Measurements from ENCODE around the gene DBNDD1.
"Not testable (repeated sequence)": the region's sequence is repeated elsewhere in the genome, so short reads cannot be mapped to it uniquely, and the experiment has no call there.

The DBNDD1 gene

GRCh38 chr16:90008708-90009145, 10.5 kb downstream of the DBNDD1 start:
- H3K9me3 ChIP-seq (ENCODE audit: insufficient read depth, low read depth, low read length) = no peaks in the 10 kb centered on the region
- no peak overlapping the region for H3K9ac ChIP-seq (ENCODE audit: low read depth, low read length)
- no peaks in the 10 kb centered on the region; the same call in 1 of the 2 replicates for H3K4me1 ChIP-seq (ENCODE audit: insufficient read depth, low read length)
- no peak overlapping the region for H3K4me3 ChIP-seq (ENCODE audit: low read length)
- no peak overlapping the region for H3K27ac ChIP-seq (ENCODE audit: low read length)
- no peaks in the 10 kb centered on the region for H3K36me3 ChIP-seq (ENCODE audit: insufficient read depth, low read depth, low read length)
- H3K27me3 ChIP-seq (ENCODE audit: insufficient read depth, low read length) = no peaks in the 10 kb centered on the region

- not testable (repeated sequence) for H3K4me1 ChIP-seq (ENCODE audit: insufficient read depth, low read length); H3K9ac ChIP-seq (ENCODE audit: low read depth, low read length); H3K27ac ChIP-seq (ENCODE audit: low read length); H3K36me3 ChIP-seq (ENCODE audit: insufficient read depth, low read depth, low read length); H3K9me3 ChIP-seq (ENCODE audit: insufficient read depth, low read depth, low read length); H3K27me3 ChIP-seq (ENCODE audit: insufficient read depth, low read length); H3K4me3 ChIP-seq (ENCODE audit: low read length)
Observed at GRCh38 chr16:90007635-90008234, 11.5 kb downstream of the DBNDD1 start.

- H3K27me3 ChIP-seq (ENCODE audit: insufficient read depth, low read length) = no peaks in the 10 kb centered on the region
- H3K9me3 ChIP-seq (ENCODE audit: insufficient read depth, low read depth, low read length) = no peaks in the 10 kb centered on the region
- H3K4me3 ChIP-seq (ENCODE audit: low read length) = no peak overlapping the region
- no peak overlapping the region for H3K27ac ChIP-seq (ENCODE audit: low read length)
- H3K36me3 ChIP-seq (ENCODE audit: insufficient read depth, low read depth, low read length) = no peaks in the 10 kb centered on the region
- H3K9ac ChIP-seq (ENCODE audit: low read depth, low read length) = no peak overlapping the region
- no peaks in the 10 kb centered on the region; the same call in 1 of the 2 replicates for H3K4me1 ChIP-seq (ENCODE audit: insufficient read depth, low read length)
Observed at GRCh38 chr16:90007015-90007414, 12.2 kb downstream of the DBNDD1 start.

GRCh38 chr16:90005956-90006663, 13.1 kb downstream of the DBNDD1 start:
- Histone ChIP-seq H3K9me3 (ENCODE audit: insufficient read depth, low read depth, low read length) (no peaks in the 10 kb centered on the region), H3K9ac (ENCODE audit: low read depth, low read length) (no peak overlapping the region), H3K4me3 (ENCODE audit: low read length) (no peak overlapping the region), H3K27ac (ENCODE audit: low read length) (no peak overlapping the region), H3K4me1 (ENCODE audit: insufficient read depth, low read length) (no peaks in the 10 kb centered on the region), H3K27me3 (ENCODE audit: insufficient read depth, low read length) (no peaks in the 10 kb centered on the region), H3K36me3 (ENCODE audit: insufficient read depth, low read depth, low read length) (no peaks in the 10 kb centered on the region)

- Histone ChIP-seq H3K36me3 (ENCODE audit: insufficient read depth, low read depth, low read length) (no peaks in the 10 kb centered on the region), H3K9me3 (ENCODE audit: insufficient read depth, low read depth, low read length) (no peaks in the 10 kb centered on the region), H3K27ac (ENCODE audit: low read length) (no peak overlapping the region), H3K9ac (ENCODE audit: low read depth, low read length) (no peak overlapping the region), H3K27me3 (ENCODE audit: insufficient read depth, low read length) (no peaks in the 10 kb centered on the region), H3K4me3 (ENCODE audit: low read length) (no peak overlapping the region), H3K4me1 (ENCODE audit: insufficient read depth, low read length) (no peaks in the 10 kb centered on the region)
Observed at GRCh38 chr16:90004577-90004976, 14.7 kb downstream of the DBNDD1 start.

GRCh38 chr16:90002759-90003158, 16.5 kb downstream of the DBNDD1 start:
- Histone ChIP-seq H3K9me3 (ENCODE audit: insufficient read depth, low read depth, low read length) (no peaks in the 10 kb centered on the region), H3K36me3 (ENCODE audit: insufficient read depth, low read depth, low read length) (0 out of 2 replicates have a peak, but pooled peaks cover 3% of the 10 kb centered on the region), H3K9ac (ENCODE audit: low read depth, low read length) (no peak overlapping the region), H3K4me3 (ENCODE audit: low read length) (no peak overlapping the region), H3K27me3 (ENCODE audit: insufficient read depth, low read length) (no peaks in the 10 kb centered on the region), H3K4me1 (ENCODE audit: insufficient read depth, low read length) (no peaks in the 10 kb centered on the region), H3K27ac (ENCODE audit: low read length) (no peak overlapping the region)

- H3K4me1 ChIP-seq (ENCODE audit: insufficient read depth, low read length) = no peaks in the 10 kb centered on the region
- H3K9ac ChIP-seq (ENCODE audit: low read depth, low read length) = no peak overlapping the region
- no peak overlapping the region for H3K4me3 ChIP-seq (ENCODE audit: low read length)
- no peaks in the 10 kb centered on the region for H3K27me3 ChIP-seq (ENCODE audit: insufficient read depth, low read length)
- H3K36me3 ChIP-seq (ENCODE audit: insufficient read depth, low read depth, low read length) = peaks cover 9% of the 10 kb centered on the region; the same call in 1 of the 2 replicates
- H3K9me3 ChIP-seq (ENCODE audit: insufficient read depth, low read depth, low read length) = no peaks in the 10 kb centered on the region
- no peak overlapping the region for H3K27ac ChIP-seq (ENCODE audit: low read length)
Observed at GRCh38 chr16:90001761-90002503, 17.3 kb downstream of the DBNDD1 start.

GRCh38 chr16:90000733-90001427, 18.4 kb downstream of the DBNDD1 start:
- Histone ChIP-seq H3K4me1 (ENCODE audit: insufficient read depth, low read length) (no peaks in the 10 kb centered on the region), H3K9ac (ENCODE audit: low read depth, low read length) (no peak overlapping the region), H3K27me3 (ENCODE audit: insufficient read depth, low read length) (no peaks in the 10 kb centered on the region), H3K9me3 (ENCODE audit: insufficient read depth, low read depth, low read length) (peaks cover 7% of the 10 kb centered on the region; the same call in 1 of the 2 replicates), H3K4me3 (ENCODE audit: low read length) (no peak overlapping the region), H3K36me3 (ENCODE audit: insufficient read depth, low read depth, low read length) (peaks cover 19% of the 10 kb centered on the region), H3K27ac (ENCODE audit: low read length) (no peak overlapping the region)

GRCh38 chr16:89999831-90000574, 19.3 kb downstream of the DBNDD1 start:
- H3K36me3 ChIP-seq (ENCODE audit: insufficient read depth, low read depth, low read length) = peaks cover 28% of the 10 kb centered on the region
- H3K9ac ChIP-seq (ENCODE audit: low read depth, low read length) = no peak overlapping the region
- no peaks in the 10 kb centered on the region for H3K4me1 ChIP-seq (ENCODE audit: insufficient read depth, low read length)
- peaks cover 15% of the 10 kb centered on the region; the same call in 1 of the 2 replicates for H3K9me3 ChIP-seq (ENCODE audit: insufficient read depth, low read depth, low read length)
- H3K4me3 ChIP-seq (ENCODE audit: low read length) = no peak overlapping the region
- no peak overlapping the region for H3K27ac ChIP-seq (ENCODE audit: low read length)
- H3K27me3 ChIP-seq (ENCODE audit: insufficient read depth, low read length) = no peaks in the 10 kb centered on the region

- Histone ChIP-seq H3K9ac (ENCODE audit: low read depth, low read length) (peak overlapping the region; percentile 63; the same call in 1 of the 2 replicates), H3K27ac (ENCODE audit: low read length) (peak overlapping the region; percentile 73), H3K36me3 (ENCODE audit: insufficient read depth, low read depth, low read length) (peaks cover 64% of the 10 kb centered on the region), H3K9me3 (ENCODE audit: insufficient read depth, low read depth, low read length) (peaks cover 24% of the 10 kb centered on the region; the same call in 1 of the 2 replicates), H3K4me3 (ENCODE audit: low read length) (no peak overlapping the region), H3K4me1 (ENCODE audit: insufficient read depth, low read length) (no peaks in the 10 kb centered on the region), H3K27me3 (ENCODE audit: insufficient read depth, low read length) (no peaks in the 10 kb centered on the region)
Observed at GRCh38 chr16:89996178-89996489, 23.1 kb downstream of the DBNDD1 start.
